ENCODE data around the gene CASK. TPM values are rescaled to one million over a fixed set of nuclear protein-coding genes. Genes with fewer than 3 reads are reported as not detected.

Gene CASK
- total and polyA plus RNA-seq, 8 donors, result 7.3 to 82.0 (median 32.3) TPM

DNA sequence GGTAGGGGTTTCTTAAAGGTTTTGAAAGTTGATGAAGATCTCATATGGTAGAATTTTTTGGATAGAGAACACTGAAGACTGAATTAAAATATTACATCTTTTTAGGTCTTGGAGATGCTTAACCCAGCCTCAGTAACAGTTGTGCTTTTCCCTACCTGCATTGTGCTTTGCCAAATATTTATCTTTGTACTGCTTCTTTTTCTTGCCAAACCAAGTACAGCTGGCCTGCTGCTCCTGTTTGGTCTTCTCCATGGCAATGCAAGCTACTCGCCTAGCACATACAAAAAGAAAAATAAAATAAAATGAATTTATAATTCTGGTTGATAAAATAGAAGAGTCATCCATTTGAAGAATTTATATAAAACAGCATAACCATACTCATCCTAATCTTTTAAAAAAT is 380.8 kb downstream of the CASK start:
- Histone ChIP-seq H3K9me3 (no peaks in the 10 kb centered on the region), H3K4me3 (no peak overlapping the region), H3K27me3 (no peaks in the 10 kb centered on the region), H3K36me3 (no peaks in the 10 kb centered on the region), H3K4me1 (no peaks in the 10 kb centered on the region), H3K27ac (no peak overlapping the region)
- intact Hi-C loops (cut with DNase I; ENCODE audit: low total_unique reads), result no loop called here
- no peak for DNase-seq
- TF ChIP-seq POLR2AphosphoS5 (IDR thresholded peaks at IDR 0.05), result no peak
- TF ChIP-seq EP300 (IDR thresholded peaks at IDR 0.05), result no peak
- no peak for TF ChIP-seq POLR2A (IDR thresholded peaks at IDR 0.05)
- TF ChIP-seq, protein P1, sequence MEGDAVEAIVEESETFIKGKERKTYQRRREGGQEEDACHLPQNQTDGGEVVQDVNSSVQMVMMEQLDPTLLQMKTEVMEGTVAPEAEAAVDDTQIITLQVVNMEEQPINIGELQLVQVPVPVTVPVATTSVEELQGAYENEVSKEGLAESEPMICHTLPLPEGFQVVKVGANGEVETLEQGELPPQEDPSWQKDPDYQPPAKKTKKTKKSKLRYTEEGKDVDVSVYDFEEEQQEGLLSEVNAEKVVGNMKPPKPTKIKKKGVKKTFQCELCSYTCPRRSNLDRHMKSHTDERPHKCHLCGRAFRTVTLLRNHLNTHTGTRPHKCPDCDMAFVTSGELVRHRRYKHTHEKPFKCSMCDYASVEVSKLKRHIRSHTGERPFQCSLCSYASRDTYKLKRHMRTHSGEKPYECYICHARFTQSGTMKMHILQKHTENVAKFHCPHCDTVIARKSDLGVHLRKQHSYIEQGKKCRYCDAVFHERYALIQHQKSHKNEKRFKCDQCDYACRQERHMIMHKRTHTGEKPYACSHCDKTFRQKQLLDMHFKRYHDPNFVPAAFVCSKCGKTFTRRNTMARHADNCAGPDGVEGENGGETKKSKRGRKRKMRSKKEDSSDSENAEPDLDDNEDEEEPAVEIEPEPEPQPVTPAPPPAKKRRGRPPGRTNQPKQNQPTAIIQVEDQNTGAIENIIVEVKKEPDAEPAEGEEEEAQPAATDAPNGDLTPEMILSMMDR (IDR thresholded peaks at IDR 0.05), result no peak
- 38 to 73% (median 57%) methylated on average over 1 of the region's 1 CpG for WGBS, 5 donors

DNA sequence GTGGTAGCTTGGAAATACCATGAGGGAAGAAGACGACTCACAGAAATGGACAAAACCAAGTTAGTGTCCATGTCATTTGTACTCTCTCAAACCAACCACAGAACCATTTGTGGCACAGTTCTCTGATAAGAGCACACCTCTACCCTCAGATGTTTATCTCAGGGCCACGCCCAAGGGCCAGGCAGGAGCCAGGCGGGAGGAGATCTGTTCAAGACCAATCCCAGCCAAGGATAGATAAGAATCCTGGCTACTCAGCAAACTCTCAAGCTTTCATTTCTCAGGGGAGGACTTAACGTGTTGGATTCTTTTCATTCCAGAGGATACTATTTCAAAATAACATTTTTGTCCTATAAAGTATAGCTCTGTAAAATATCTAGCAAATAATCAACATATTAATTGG is 381.2 kb downstream of the CASK start:
- no peak for DNase-seq
- no peaks in the 10 kb centered on the region for H3K36me3 ChIP-seq
- intact Hi-C loops (cut with DNase I; ENCODE audit: low total_unique reads), result no loop called here
- no peak overlapping the region for H3K4me3 ChIP-seq
- TF ChIP-seq POLR2A (IDR thresholded peaks at IDR 0.05) (no peak), EP300 (IDR thresholded peaks at IDR 0.05) (no peak), POLR2AphosphoS5 (IDR thresholded peaks at IDR 0.05) (no peak)
- TF ChIP-seq, protein P1 (IDR thresholded peaks at IDR 0.05), result no peak
- WGBS, 5 donors, result 51 to 72% (median 69%) methylated on average over 4 of the region's 4 CpGs
- no peak overlapping the region for H3K27ac ChIP-seq
- no peaks in the 10 kb centered on the region for H3K9me3 ChIP-seq
- no peaks in the 10 kb centered on the region for H3K4me1 ChIP-seq
- H3K27me3 ChIP-seq, result no peaks in the 10 kb centered on the region

DNA sequence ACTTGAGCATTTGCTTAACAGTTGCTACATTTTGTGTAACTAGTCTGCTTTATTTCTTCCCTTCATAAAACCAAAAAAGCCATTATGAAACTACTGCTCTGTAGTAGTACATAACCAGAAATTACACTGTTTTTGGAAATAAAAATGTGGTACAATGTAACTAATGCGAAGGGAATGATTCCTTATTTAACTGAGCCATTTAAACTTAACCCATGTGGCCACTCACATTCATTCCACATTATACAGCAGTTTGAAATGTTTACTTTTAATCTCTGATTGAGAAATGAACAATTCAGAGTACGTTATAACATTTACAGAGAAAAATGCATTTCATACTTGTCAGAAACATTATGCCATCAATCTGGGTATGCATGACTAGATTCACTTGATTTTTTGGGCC is 382.0 kb downstream of the CASK start:
- no peaks in the 10 kb centered on the region for H3K27me3 ChIP-seq
- intact Hi-C loops (cut with DNase I; ENCODE audit: low total_unique reads), result no loop called here
- H3K4me1 ChIP-seq, result no peaks in the 10 kb centered on the region
- TF ChIP-seq POLR2AphosphoS5 (IDR thresholded peaks at IDR 0.05), result no peak
- TF ChIP-seq POLR2A (IDR thresholded peaks at IDR 0.05), result no peak
- TF ChIP-seq EP300 (IDR thresholded peaks at IDR 0.05), result no peak
- TF ChIP-seq, protein P1 (IDR thresholded peaks at IDR 0.05), result no peak
- 62 to 73% (median 68%) methylated on average over 2 of the region's 2 CpGs for WGBS, 5 donors
- H3K9me3 ChIP-seq, result no peaks in the 10 kb centered on the region
- DNase-seq, result no peak
- no peak overlapping the region for H3K27ac ChIP-seq
- H3K36me3 ChIP-seq, result no peaks in the 10 kb centered on the region
- H3K4me3 ChIP-seq, result no peak overlapping the region

DNA sequence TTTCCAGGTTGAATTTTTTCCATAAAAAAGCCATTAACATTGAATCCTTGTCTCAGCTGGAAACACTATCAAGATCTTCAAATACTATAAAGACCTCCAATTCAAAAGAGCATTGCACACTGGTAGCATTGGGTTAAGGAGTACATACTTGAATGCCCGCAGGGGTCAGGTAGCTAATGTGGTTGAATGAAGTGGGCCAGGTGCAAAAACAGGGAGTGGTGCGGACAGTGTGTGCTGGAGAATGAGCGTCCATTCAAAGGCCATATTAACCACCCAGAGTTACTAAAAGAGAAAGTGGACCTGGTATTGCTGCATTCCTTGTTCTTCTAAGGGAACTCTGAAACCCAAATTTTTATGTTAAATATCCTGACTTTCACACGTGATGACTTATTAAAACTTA is 384.6 kb downstream of the CASK start:
- H3K36me3 ChIP-seq, result no peaks in the 10 kb centered on the region
- TF ChIP-seq, protein P1 (IDR thresholded peaks at IDR 0.05), result no peak
- TF ChIP-seq EP300 (IDR thresholded peaks at IDR 0.05) (no peak), POLR2AphosphoS5 (IDR thresholded peaks at IDR 0.05) (no peak), POLR2A (IDR thresholded peaks at IDR 0.05) (no peak)
- no peaks in the 10 kb centered on the region for H3K9me3 ChIP-seq
- H3K27ac ChIP-seq, result no peak overlapping the region
- DNase-seq, result no peak
- no peak overlapping the region for H3K4me3 ChIP-seq
- H3K27me3 ChIP-seq, result peaks cover 0 to 4% (median 0%) of the 10 kb centered on the region in 3 donors
- no peaks in the 10 kb centered on the region for H3K4me1 ChIP-seq
- 76 to 100% (median 93%) methylated on average over 4 of the region's 4 CpGs for WGBS, 5 donors
- intact Hi-C loops (cut with DNase I; ENCODE audit: low total_unique reads), result no loop called here

Data from stomach (tissue), 9 donors.